Prostate gland (tissue), 2 donors: Measurements from ENCODE around the gene RFX2.

Experiments used
- POLR2AphosphoS5 ChIP-seq: sonication (generic); formaldehyde crosslinking; IDR thresholded peaks from one replicate; pipeline ENCODE4 v1.6.1; 2017; ENCODE audit warnings: antibody characterized with exemption
- TF ChIP-seq, protein P1 (sequence below), 4 experiments: fragments of 200-600 bp in 2 of 4; fragments of 450-650 bp in 2 of 4; sonication (generic) in 2 of 4; IDR thresholded peaks; 1 replicate in 3 of 4; 2 replicates in 1 of 4; pipeline ENCODE4 v1.5.1; 2016 to 2019; ENCODE audit warnings: antibody characterized with exemption in 4 of 4, mild to moderate bottlenecking in 2 of 4, moderate library complexity in 2 of 4

DNA sequence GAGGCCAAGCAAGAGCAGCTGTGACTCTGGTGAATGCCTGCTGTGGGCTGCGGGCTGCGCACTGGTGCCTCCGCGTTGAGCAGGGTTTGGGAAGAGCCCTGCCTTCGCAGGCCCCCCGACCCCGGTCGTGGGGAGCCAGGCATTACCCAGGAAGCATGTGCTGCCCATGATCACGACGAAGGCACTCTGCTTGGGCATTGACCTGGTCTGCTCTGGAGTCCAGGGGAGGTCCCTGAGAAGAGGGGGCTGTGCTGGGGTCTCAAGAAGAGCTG is 151.5 kb downstream of the RFX2 start:
- TF ChIP-seq, protein P1, sequence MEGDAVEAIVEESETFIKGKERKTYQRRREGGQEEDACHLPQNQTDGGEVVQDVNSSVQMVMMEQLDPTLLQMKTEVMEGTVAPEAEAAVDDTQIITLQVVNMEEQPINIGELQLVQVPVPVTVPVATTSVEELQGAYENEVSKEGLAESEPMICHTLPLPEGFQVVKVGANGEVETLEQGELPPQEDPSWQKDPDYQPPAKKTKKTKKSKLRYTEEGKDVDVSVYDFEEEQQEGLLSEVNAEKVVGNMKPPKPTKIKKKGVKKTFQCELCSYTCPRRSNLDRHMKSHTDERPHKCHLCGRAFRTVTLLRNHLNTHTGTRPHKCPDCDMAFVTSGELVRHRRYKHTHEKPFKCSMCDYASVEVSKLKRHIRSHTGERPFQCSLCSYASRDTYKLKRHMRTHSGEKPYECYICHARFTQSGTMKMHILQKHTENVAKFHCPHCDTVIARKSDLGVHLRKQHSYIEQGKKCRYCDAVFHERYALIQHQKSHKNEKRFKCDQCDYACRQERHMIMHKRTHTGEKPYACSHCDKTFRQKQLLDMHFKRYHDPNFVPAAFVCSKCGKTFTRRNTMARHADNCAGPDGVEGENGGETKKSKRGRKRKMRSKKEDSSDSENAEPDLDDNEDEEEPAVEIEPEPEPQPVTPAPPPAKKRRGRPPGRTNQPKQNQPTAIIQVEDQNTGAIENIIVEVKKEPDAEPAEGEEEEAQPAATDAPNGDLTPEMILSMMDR (IDR thresholded peaks at IDR 0.05), result no peak
- TF ChIP-seq POLR2AphosphoS5, result no peak
